ENCODE results near the gene TBC1D22B. TPM values are rescaled to one million over a fixed set of nuclear protein-coding genes. Genes with fewer than 3 reads are reported as not detected.

Gene TBC1D22B, protein sequence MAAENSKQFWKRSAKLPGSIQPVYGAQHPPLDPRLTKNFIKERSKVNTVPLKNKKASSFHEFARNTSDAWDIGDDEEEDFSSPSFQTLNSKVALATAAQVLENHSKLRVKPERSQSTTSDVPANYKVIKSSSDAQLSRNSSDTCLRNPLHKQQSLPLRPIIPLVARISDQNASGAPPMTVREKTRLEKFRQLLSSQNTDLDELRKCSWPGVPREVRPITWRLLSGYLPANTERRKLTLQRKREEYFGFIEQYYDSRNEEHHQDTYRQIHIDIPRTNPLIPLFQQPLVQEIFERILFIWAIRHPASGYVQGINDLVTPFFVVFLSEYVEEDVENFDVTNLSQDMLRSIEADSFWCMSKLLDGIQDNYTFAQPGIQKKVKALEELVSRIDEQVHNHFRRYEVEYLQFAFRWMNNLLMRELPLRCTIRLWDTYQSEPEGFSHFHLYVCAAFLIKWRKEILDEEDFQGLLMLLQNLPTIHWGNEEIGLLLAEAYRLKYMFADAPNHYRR
- total RNA-seq (2014; rRNA removed; shearing (Covaris generic)) (15.7 and 19.9 TPM in 2 replicates), polyA plus RNA-seq (2016; fragmentation: Nextera tagmentation; extraction: Ambion mirVana) (6.6 and 9.1 TPM in 2 replicates)
- long read RNA-seq, partial matches to known transcripts = 0 of 4 reads
- long read RNA-seq, other reads (novel, unspliced or antisense) = 4 of 4 reads

- Mint-ChIP-seq H3K27me3 (ENCODE audit: insufficient read depth, low read depth, poor library complexity) (peaks cover 6% of the 10 kb centered on the region), H3K9me3 (no peaks in the 10 kb centered on the region), H3K4me1 (peaks cover 38% of the 10 kb centered on the region), H3K4me3 (peak within 1 kb of the TSS; percentile 99), H3K27ac (peak within 1 kb of the TSS; percentile 97), H3K36me3 (ENCODE audit: low read depth) (peaks cover 4% of the 10 kb centered on the region; the same call in 1 of the 3 replicates)
- Histone ChIP-seq H3K4me2 (peak within 1 kb of the TSS; percentile 81), H3K27ac (ENCODE audit: low read depth) (peak within 1 kb of the TSS; percentile 93), H2AFZ (peak within 1 kb of the TSS; percentile 76), H3K4me3 (peak within 1 kb of the TSS; percentile 93), H4K20me1 (replicated peaks; ENCODE audit: insufficient read depth) (no peaks in the 10 kb centered on the region), H3K4me1 (ENCODE audit: insufficient read depth) (peaks cover 25% of the 10 kb centered on the region; the same call in 1 of the 2 replicates), H3K9me2 (ENCODE audit: insufficient read depth) (no peaks in the 10 kb centered on the region), H3K27me3 (ENCODE audit: insufficient read depth) (no peaks in the 10 kb centered on the region), H3F3A (replicated peaks; ENCODE audit: low read depth) (no peaks in the 10 kb centered on the region), H3K79me2 (replicated peaks; ENCODE audit: insufficient read depth) (peaks cover 47% of the 10 kb centered on the region), H3K36me3 (ENCODE audit: insufficient read depth) (no peaks in the 10 kb centered on the region)
- DNase-seq (ENCODE audit: low spot score) = peak; percentile 99
- peak; percentile 98 for ATAC-seq
- TF ChIP-seq CTCF (conservative IDR thresholded peaks at IDR 0.05; ENCODE audit: low read depth in 2 of 2) (no peak), JUNB (IDR thresholded peaks at IDR 0.05; ENCODE audit: unreplicated experiment) (no peak), CREB1 (CRISPR knock-in tag; IDR thresholded peaks at IDR 0.05; ENCODE audit: low read depth) (peak; percentile 96), EZH2 (IDR thresholded peaks at IDR 0.05; ENCODE audit: low read depth, unreplicated experiment) (no peak), ZNF462 (CRISPR knock-in tag; IDR thresholded peaks at IDR 0.05) (no peak), STAT1 (IDR thresholded peaks at IDR 0.05; ENCODE audit: unreplicated experiment) (no peak), NANOG (IDR thresholded peaks at IDR 0.05; ENCODE audit: borderline replicate concordance) (no peak), EZH2phosphoT487 (IDR thresholded peaks at IDR 0.05; ENCODE audit: unreplicated experiment) (no peak), ETS1 (IDR thresholded peaks at IDR 0.05) (peak; percentile 75; the same call in 1 of the 2 replicates), ZNF331 (CRISPR knock-in tag; IDR thresholded peaks at IDR 0.05; ENCODE audit: low read depth) (no peak), ZNF114 (CRISPR knock-in tag; IDR thresholded peaks at IDR 0.05) (no peak)
Observed at GRCh38 chr6:37257634-37258404, at the start of gene TBC1D22B, which contains the start of gene TMEM217. TBC1D22B (plus strand) TSS chr6:37257772; CDS start chr6:37257918, 146 bp downstream. TMEM217 (minus strand) TSS chr6:37258144; CDS start chr6:37219030, 39,114 bp downstream.
